ENCODE measurements around the gene SLC24A4. TPM values are rescaled to one million over a fixed set of nuclear protein-coding genes. Genes with fewer than 3 reads are reported as not detected.

The SLC24A4 gene
- total RNA-seq, 1 experiment from 2014 or later = not detected

DNA sequence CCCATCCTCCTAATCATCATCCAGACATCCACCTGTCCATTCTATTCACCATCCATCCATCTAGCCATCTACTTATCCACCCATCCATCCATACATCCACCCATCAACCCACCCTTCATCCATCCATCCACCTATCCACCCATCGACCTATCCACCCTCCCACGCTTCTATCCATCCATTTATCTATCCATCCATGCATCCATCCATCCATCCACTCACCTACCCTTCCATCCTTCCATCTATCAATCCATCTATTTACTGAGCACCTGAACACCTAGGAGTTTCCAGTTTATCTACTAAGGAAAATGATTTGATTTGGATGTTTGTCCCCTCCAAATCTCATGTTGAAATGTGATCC, 198.1 kb downstream of the SLC24A4 start:
- Mint-ChIP-seq H3K9me3 (ENCODE audit: low read depth, unreplicated experiment) (no peaks in the 10 kb centered on the region), H3K27me3 (ENCODE audit: unreplicated experiment) (no peaks in the 10 kb centered on the region), H3K36me3 (ENCODE audit: insufficient read depth, unreplicated experiment) (no peaks in the 10 kb centered on the region), H3K27ac (ENCODE audit: unreplicated experiment) (no peak overlapping the region), H3K4me3 (ENCODE audit: low read depth, unreplicated experiment) (no peak overlapping the region), H3K4me1 (ENCODE audit: low read depth, unreplicated experiment) (no peaks in the 10 kb centered on the region)
- intact Hi-C loops (cut with micrococcal nuclease; ENCODE audit: unreplicated experiment) = no loop called here
- CTCF ChIA-PET = no interaction called here
- TF ChIP-seq, protein P1, sequence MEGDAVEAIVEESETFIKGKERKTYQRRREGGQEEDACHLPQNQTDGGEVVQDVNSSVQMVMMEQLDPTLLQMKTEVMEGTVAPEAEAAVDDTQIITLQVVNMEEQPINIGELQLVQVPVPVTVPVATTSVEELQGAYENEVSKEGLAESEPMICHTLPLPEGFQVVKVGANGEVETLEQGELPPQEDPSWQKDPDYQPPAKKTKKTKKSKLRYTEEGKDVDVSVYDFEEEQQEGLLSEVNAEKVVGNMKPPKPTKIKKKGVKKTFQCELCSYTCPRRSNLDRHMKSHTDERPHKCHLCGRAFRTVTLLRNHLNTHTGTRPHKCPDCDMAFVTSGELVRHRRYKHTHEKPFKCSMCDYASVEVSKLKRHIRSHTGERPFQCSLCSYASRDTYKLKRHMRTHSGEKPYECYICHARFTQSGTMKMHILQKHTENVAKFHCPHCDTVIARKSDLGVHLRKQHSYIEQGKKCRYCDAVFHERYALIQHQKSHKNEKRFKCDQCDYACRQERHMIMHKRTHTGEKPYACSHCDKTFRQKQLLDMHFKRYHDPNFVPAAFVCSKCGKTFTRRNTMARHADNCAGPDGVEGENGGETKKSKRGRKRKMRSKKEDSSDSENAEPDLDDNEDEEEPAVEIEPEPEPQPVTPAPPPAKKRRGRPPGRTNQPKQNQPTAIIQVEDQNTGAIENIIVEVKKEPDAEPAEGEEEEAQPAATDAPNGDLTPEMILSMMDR (IDR thresholded peaks at IDR 0.05; ENCODE audit: unreplicated experiment) = no peak
- BruUV-seq (replicated peaks) = no TSS peak
- DNase-seq = no peak

DNA sequence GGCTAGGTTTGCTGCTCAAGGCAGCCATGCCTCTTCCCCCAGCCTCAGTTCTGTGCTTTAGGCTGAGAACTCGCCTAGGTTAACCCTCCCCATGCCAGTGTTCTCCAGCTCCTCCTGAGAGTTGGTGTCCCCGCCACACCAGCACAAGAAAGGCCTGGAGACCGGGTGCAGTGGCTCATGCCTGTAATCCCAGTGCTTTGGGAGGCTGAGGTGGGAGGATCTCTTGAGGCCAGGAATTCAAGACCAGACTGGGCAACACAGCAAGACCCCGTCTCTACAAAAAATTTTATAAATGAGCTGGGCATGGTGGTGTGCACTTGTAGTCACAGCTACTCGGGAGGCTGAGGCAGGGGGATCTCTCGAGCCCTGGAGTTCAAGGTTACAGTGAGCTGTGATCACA, 200.8 kb downstream of the SLC24A4 start:
- intact Hi-C loops (cut with micrococcal nuclease; ENCODE audit: unreplicated experiment) = no loop called here
- Mint-ChIP-seq H3K36me3 (ENCODE audit: insufficient read depth, unreplicated experiment) (no peaks in the 10 kb centered on the region), H3K9me3 (ENCODE audit: low read depth, unreplicated experiment) (no peaks in the 10 kb centered on the region), H3K4me3 (ENCODE audit: low read depth, unreplicated experiment) (no peak overlapping the region), H3K27me3 (ENCODE audit: unreplicated experiment) (no peaks in the 10 kb centered on the region), H3K27ac (ENCODE audit: unreplicated experiment) (no peak overlapping the region), H3K4me1 (ENCODE audit: low read depth, unreplicated experiment) (no peaks in the 10 kb centered on the region)
- BruUV-seq (replicated peaks) = no TSS peak
- no peak for DNase-seq
- CTCF ChIA-PET = no interaction called here
- TF ChIP-seq, protein P1 (IDR thresholded peaks at IDR 0.05; ENCODE audit: unreplicated experiment) = no peak

DNA sequence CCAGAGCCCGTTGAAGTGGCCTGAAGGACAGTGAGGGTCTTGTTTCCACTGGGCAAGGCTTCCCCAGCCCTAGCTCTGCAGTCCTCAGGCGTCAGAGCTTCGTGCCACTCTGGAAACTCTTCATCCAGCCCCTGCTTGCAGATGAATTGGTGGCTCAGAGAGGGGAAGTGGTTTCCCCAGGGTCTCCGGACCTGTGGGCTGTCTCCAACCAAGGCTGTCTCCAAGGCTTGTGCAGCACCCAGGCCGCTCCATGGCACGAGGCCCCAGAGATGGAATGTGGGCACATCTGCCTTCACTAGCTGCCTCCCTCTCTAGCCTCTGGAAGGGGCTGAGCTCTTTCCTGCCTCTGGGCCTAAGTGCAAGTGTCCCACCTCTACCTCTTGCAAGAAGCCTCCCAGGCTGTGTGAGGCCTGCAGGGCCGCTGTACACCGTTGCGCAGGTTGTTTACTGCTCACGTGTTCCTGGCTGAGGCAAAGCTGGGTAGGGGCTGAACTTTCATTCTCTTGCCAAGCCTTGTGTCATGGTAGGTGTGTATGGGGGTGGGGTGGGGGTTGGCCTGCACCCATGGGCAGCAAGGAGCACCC, 201.7 kb downstream of the SLC24A4 start:
- TF ChIP-seq, protein P1 (IDR thresholded peaks at IDR 0.05; ENCODE audit: unreplicated experiment) = no peak
- no peaks in the 10 kb centered on the region for H3K27me3 Mint-ChIP-seq (ENCODE audit: unreplicated experiment)
- CTCF ChIA-PET = interaction anchor here (0.6 kb wide), 1 partner anchor 1655 kb away, joined by 3 read pairs; no protein-coding TSS in a partner anchor
- intact Hi-C loops (cut with micrococcal nuclease; ENCODE audit: unreplicated experiment) = no loop called here
- no peak overlapping the region for H3K27ac Mint-ChIP-seq (ENCODE audit: unreplicated experiment)
- no peaks in the 10 kb centered on the region for H3K36me3 Mint-ChIP-seq (ENCODE audit: insufficient read depth, unreplicated experiment)
- H3K4me1 Mint-ChIP-seq (ENCODE audit: low read depth, unreplicated experiment) = no peaks in the 10 kb centered on the region
- no peaks in the 10 kb centered on the region for H3K9me3 Mint-ChIP-seq (ENCODE audit: low read depth, unreplicated experiment)
- no peak for DNase-seq
- no TSS peak for BruUV-seq (replicated peaks)
- no peak overlapping the region for H3K4me3 Mint-ChIP-seq (ENCODE audit: low read depth, unreplicated experiment)

DNA sequence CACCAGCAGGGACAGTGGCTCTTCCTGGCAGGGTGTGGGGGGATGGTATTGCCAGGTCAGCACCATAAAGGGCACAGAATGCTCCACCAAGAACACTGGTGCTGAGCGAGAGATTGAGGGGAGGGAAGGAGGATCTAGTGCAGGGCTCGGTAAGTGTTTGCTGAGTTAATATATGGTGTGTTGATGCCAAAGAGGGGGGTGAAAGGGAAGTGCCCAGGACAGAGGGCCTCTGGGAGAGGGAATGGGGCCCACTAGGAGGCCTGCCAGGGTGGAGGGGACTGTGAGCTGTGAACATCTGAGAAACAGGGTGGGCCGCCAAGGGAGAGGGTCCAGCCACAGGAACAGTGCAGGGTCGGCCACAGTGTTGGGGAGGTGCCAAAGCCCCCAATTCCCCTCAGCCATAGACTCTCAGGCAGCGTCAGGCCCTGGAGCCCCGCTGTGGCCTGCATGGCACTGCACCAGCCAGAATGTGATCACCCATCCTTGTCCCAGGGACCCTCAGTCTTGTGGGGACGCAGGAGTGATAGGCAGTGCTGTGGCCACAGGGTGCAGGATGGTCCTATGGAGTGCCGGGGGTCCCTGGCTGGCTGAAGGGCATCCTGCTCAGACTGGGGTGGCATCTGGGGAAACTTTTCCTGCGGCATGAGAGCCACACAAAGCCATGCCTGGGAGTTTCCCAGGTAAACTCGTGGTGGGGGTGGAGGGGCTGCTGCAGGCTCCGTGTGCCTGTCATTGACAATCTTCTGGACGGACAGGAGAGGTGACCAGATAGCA, 202.5 kb downstream of the SLC24A4 start:
- no peaks in the 10 kb centered on the region for H3K4me1 Mint-ChIP-seq (ENCODE audit: low read depth, unreplicated experiment)
- H3K4me3 Mint-ChIP-seq (ENCODE audit: low read depth, unreplicated experiment) = no peak overlapping the region
- H3K36me3 Mint-ChIP-seq (ENCODE audit: insufficient read depth, unreplicated experiment) = no peaks in the 10 kb centered on the region
- no peak for DNase-seq
- no peaks in the 10 kb centered on the region for H3K27me3 Mint-ChIP-seq (ENCODE audit: unreplicated experiment)
- TF ChIP-seq, protein P1 (IDR thresholded peaks at IDR 0.05; ENCODE audit: unreplicated experiment) = no peak
- BruUV-seq (replicated peaks) = no TSS peak
- CTCF ChIA-PET = interaction anchor here (0.6 kb wide), 1 partner anchor 962 kb away, joined by 3 read pairs; no protein-coding TSS in a partner anchor
- intact Hi-C loops (cut with micrococcal nuclease; ENCODE audit: unreplicated experiment) = no loop called here
- no peak overlapping the region for H3K27ac Mint-ChIP-seq (ENCODE audit: unreplicated experiment)
- H3K9me3 Mint-ChIP-seq (ENCODE audit: low read depth, unreplicated experiment) = no peaks in the 10 kb centered on the region
